CD14-positive monocyte (primary cell): ENCODE results near the gene SLC25A29. TPM values are rescaled to one million over a fixed set of nuclear protein-coding genes. Genes with fewer than 3 reads are reported as not detected.

Experiments
- DNase-seq, 3 donors: peaks; one replicate each; pipeline ENCODE4 v3.0.0-alpha.2; 2011 to 2022
- H2AFZ ChIP-seq: 2 replicates; pipeline ENCODE4 v1.6.0; 2012; ENCODE audit warnings: mild to moderate bottlenecking, low read depth, low read length, inconsistent platforms; ENCODE audit not compliant: insufficient read depth, poor library complexity, severe bottlenecking
- H3K27ac ChIP-seq, 2 donors: 1 replicate in 1 of 2; 2 replicates in 1 of 2; pipeline ENCODE4 v1.5.1; 2012 to 2013; ENCODE audit warnings: low read length in 2 of 2, control low read depth in 1 of 2, inconsistent platforms in 1 of 2, low read depth in 1 of 2, mild to moderate bottlenecking in 1 of 2
- H3K27me3 ChIP-seq, 2 donors: one replicate each; pipeline versions ENCODE4 v1.6.0 to v1.6.1; 2011 to 2013; ENCODE audit warnings: low read length in 2 of 2; ENCODE audit not compliant: control insufficient read depth in 2 of 2, insufficient read depth in 2 of 2
- H3K36me3 ChIP-seq, 2 donors: replicated peaks in 1 of 2; 1 replicate in 1 of 2; 2 replicates in 1 of 2; pipeline versions ENCODE4 v1.5.1 to v1.6.1; 2012 to 2013; ENCODE audit warnings: low read length in 2 of 2, control low read depth in 1 of 2, inconsistent platforms in 1 of 2, mild to moderate bottlenecking in 1 of 2; ENCODE audit not compliant: insufficient read depth in 2 of 2, control insufficient read depth in 1 of 2
- H3K4me1 ChIP-seq, 2 donors: 1 replicate in 1 of 2; 2 replicates in 1 of 2; pipeline versions ENCODE4 v1.5.1 to v1.6.1; 2012 to 2013; ENCODE audit warnings: low read length in 2 of 2, control low read depth in 1 of 2, inconsistent platforms in 1 of 2, mild to moderate bottlenecking in 1 of 2, moderate library complexity in 1 of 2; ENCODE audit not compliant: insufficient read depth in 2 of 2, control insufficient read depth in 1 of 2
- H3K4me2 ChIP-seq: replicated peaks from 2 replicates; pipeline ENCODE3; 2012; ENCODE audit warnings: low read length, moderate library complexity, mild to moderate bottlenecking; ENCODE audit not compliant: poor library complexity, severe bottlenecking; ENCODE audit errors: extremely low read depth
- H3K4me3 ChIP-seq, 3 experiments: fragments of 200-600 bp in 1 of 3; sonication (generic) in 1 of 3; replicated peaks in 1 of 3; 1 replicate in 2 of 3; 2 replicates in 1 of 3; pipeline ENCODE4 v1.5.1; 2011 to 2013; ENCODE audit warnings: low read length in 3 of 3, mild to moderate bottlenecking in 3 of 3, control low read depth in 2 of 3, low read depth in 2 of 3, inconsistent platforms in 1 of 3, moderate library complexity in 1 of 3
- H3K79me2 ChIP-seq: 2 replicates; pipeline ENCODE4 v1.6.0; 2012; ENCODE audit warnings: mild to moderate bottlenecking, control low read depth, inconsistent platforms, low read length, moderate library complexity; ENCODE audit not compliant: insufficient read depth
- H3K9ac ChIP-seq: 2 replicates; pipeline ENCODE4 v1.6.0; 2017; ENCODE audit warnings: low read length, mild to moderate bottlenecking; ENCODE audit not compliant: insufficient read depth, poor library complexity, severe bottlenecking
- H3K9me3 ChIP-seq, 2 donors: replicated peaks in 1 of 2; 1 replicate in 1 of 2; 2 replicates in 1 of 2; pipeline versions ENCODE4 v1.5.1 to v1.6.1; 2012 to 2013; ENCODE audit warnings: low read length in 2 of 2, control low read depth in 1 of 2; ENCODE audit not compliant: control insufficient read depth in 1 of 2, insufficient read depth in 1 of 2
- H4K20me1 ChIP-seq: 2 replicates; pipeline ENCODE4 v1.6.0; 2012; ENCODE audit warnings: mild to moderate bottlenecking, low read length, control low read depth, moderate library complexity; ENCODE audit not compliant: insufficient read depth
- H3K27ac Mint-ChIP-seq, 7 donors: one replicate each; pipeline ENCODE4 v1.8.0; 2020; ENCODE audit warnings: mild to moderate bottlenecking in 7 of 7, mixed read lengths in 7 of 7, moderate library complexity in 6 of 7, inconsistent platforms in 2 of 7
- H3K27me3 Mint-ChIP-seq, 3 donors: one replicate each; pipeline ENCODE4 v1.8.0; 2021 to 2022; ENCODE audit warnings: low read depth in 3 of 3, mild to moderate bottlenecking in 3 of 3, mixed read lengths in 3 of 3, moderate library complexity in 3 of 3, inconsistent platforms in 1 of 3
- H3K36me3 Mint-ChIP-seq, 2 donors: one replicate each; pipeline ENCODE4 v1.8.0; 2020; ENCODE audit warnings: mixed read lengths in 2 of 2, inconsistent platforms in 1 of 2, mild to moderate bottlenecking in 1 of 2
- H3K4me1 Mint-ChIP-seq: one replicate; pipeline ENCODE4 v1.8.0; 2020; ENCODE audit warnings: mild to moderate bottlenecking, mixed read lengths
- H3K4me3 Mint-ChIP-seq, 2 donors: one replicate each; pipeline ENCODE4 v1.8.0; 2020; ENCODE audit warnings: mild to moderate bottlenecking in 2 of 2, mixed read lengths in 2 of 2, moderate library complexity in 1 of 2
- H3K9me3 Mint-ChIP-seq, 7 donors: one replicate each; pipeline ENCODE4 v1.8.0; 2020 to 2022; ENCODE audit warnings: mixed read lengths in 7 of 7, mild to moderate bottlenecking in 6 of 7, moderate library complexity in 6 of 7, inconsistent platforms in 2 of 7
- WGBS: methylation state at CpG from one replicate; pipeline ENCODE4 v1.1.5; 2013; ENCODE audit warnings: missing lambda C conversion rate; ENCODE audit not compliant: insufficient coverage; 5-methylcytosine and 5-hydroxymethylcytosine counted together
- intact Hi-C, 2 donors: fragments of 100-400 bp; cut with micrococcal nuclease; formaldehyde crosslinking; loops; one replicate each; pipeline versions ENCODE4 v1.15.0 to v1.15.1; 2023
- polyA plus RNA-seq, 3 donors: library from polyadenylated mRNA; depleted of rRNA in 1 of 3; unstranded in 2 of 3; stranded (reverse) in 1 of 3; fragments of 300-500 nt in 2 of 3; fragments of >200 nt in 1 of 3; fragmentation: Illumina TruSeq in 2 of 3; gene quantifications; 1 replicate in 2 of 3; 2 replicates in 1 of 3; pipeline ENCODE4 v1.2.3, GENCODE V29; 2012 to 2021
- TF ChIP-seq, protein P1 (sequence below): fragments of 200-600 bp; IDR thresholded peaks from one replicate; pipeline ENCODE4 v1.8.0; 2022; ENCODE audit warnings: antibody characterized with exemption, mild to moderate bottlenecking

Gene SLC25A29
- polyA plus RNA-seq, 3 donors = 16.9 to 114 (median 33.3) TPM

GRCh38 chr14:100323121-100323941 is 17.1 kb upstream of the SLC25A29 start, which contains the start of gene SLC25A47:
Gene SLC25A47 (plus strand): TSS chr14:100323339. CDS start chr14:100323415, 76 bp downstream.
- peaks cover 1 to 5% (median 3%) of the 10 kb centered on the region in 3 donors for H3K27me3 Mint-ChIP-seq
- Histone ChIP-seq H2AFZ (no peak within 1 kb of the TSS), H4K20me1 (no peaks in the 10 kb centered on the region), H3K9me3 (no peaks in the 10 kb centered on the region), H3K27ac (no peak within 1 kb of the TSS), H3K79me2 (no peaks in the 10 kb centered on the region), H3K27me3 (no peaks in the 10 kb centered on the region), H3K4me1 (peaks cover 3 to 5% of the 10 kb centered on the region in 2 donors), H3K4me2 (no peak within 1 kb of the TSS), H3K9ac (no peak within 1 kb of the TSS), H3K4me3 (no peak within 1 kb of the TSS), H3K36me3 (no peaks in the 10 kb centered on the region)
- no peaks in the 10 kb centered on the region for H3K4me1 Mint-ChIP-seq
- H3K4me3 Mint-ChIP-seq = no peak within 1 kb of the TSS
- 99% methylated on average over 15 of the region's 16 CpGs for WGBS
- no peaks in the 10 kb centered on the region for H3K36me3 Mint-ChIP-seq
- TF ChIP-seq, protein P1, sequence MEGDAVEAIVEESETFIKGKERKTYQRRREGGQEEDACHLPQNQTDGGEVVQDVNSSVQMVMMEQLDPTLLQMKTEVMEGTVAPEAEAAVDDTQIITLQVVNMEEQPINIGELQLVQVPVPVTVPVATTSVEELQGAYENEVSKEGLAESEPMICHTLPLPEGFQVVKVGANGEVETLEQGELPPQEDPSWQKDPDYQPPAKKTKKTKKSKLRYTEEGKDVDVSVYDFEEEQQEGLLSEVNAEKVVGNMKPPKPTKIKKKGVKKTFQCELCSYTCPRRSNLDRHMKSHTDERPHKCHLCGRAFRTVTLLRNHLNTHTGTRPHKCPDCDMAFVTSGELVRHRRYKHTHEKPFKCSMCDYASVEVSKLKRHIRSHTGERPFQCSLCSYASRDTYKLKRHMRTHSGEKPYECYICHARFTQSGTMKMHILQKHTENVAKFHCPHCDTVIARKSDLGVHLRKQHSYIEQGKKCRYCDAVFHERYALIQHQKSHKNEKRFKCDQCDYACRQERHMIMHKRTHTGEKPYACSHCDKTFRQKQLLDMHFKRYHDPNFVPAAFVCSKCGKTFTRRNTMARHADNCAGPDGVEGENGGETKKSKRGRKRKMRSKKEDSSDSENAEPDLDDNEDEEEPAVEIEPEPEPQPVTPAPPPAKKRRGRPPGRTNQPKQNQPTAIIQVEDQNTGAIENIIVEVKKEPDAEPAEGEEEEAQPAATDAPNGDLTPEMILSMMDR = no peak
- intact Hi-C loops = no loop called here
- peak within 1 kb of the TSS in 3 of 7 donors; percentile 2 to 64 (median 51) for H3K27ac Mint-ChIP-seq
- peaks cover 0 to 3% (median 0%) of the 10 kb centered on the region in 7 donors for H3K9me3 Mint-ChIP-seq
- DNase-seq = no peak

DNA sequence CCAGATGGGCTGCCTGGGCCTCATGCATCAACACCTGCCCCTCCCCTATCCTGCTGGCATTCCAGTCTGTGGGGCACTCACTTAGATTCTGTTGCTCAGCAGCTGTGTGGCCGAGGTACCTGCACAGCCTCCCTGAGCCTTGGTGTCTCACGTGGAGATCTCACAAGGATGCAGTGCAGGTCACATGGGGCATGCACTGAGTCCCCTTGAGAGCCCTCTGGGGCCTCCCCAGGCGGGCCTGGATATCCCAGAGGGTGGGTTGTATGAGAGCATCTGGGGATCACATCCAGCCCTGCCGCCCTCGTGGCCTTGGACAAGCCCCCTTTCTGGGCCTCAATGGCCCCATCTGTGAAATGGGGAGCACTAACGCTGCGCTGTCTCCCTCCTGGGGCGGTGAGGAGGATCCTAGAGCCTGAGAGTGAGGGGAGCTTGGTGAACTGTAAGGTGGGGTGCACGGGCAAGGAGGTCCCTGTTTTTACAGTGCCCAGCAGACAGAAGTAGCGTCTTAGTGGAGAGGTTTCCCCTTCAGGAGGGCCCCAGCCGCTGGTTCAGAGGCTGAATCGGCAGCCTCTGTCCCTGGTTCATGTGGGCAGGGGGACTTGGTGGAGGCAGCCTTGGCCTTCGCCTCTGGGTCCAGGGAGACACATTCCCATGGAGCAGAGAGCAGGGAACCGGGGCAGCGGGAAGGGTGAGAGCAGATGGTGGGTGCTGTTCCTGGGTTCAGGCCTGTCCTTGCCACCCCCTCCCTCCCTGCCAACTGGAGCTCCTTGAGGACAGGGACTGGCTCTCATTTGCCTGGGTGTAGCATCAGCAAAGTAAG is 16.1 kb upstream of the SLC25A29 start:
- H3K27me3 ChIP-seq = no peaks in the 10 kb centered on the region
- no peak overlapping the region for H3K27ac ChIP-seq
- WGBS = 91% methylated on average over 11 of the region's 15 CpGs
- no peaks in the 10 kb centered on the region for H3K9me3 ChIP-seq
- no peaks in the 10 kb centered on the region for H3K36me3 Mint-ChIP-seq
- no peaks in the 10 kb centered on the region for H4K20me1 ChIP-seq
- no peak overlapping the region for H3K4me2 ChIP-seq
- no peak for DNase-seq
- H3K4me3 Mint-ChIP-seq = no peak overlapping the region
- H3K4me1 ChIP-seq = peaks cover 9 to 15% of the 10 kb centered on the region in 2 donors
- intact Hi-C loops = no loop called here
- H3K27me3 Mint-ChIP-seq = peaks cover 1 to 5% (median 3%) of the 10 kb centered on the region in 3 donors
- H3K79me2 ChIP-seq = no peaks in the 10 kb centered on the region
- H2AFZ ChIP-seq = no peak overlapping the region
- no peak overlapping the region for H3K9ac ChIP-seq
- no peak overlapping the region for H3K4me3 ChIP-seq
- H3K9me3 Mint-ChIP-seq = peaks cover 0 to 3% (median 0%) of the 10 kb centered on the region in 7 donors
- H3K4me1 Mint-ChIP-seq = peaks cover 6% of the 10 kb centered on the region
- TF ChIP-seq, protein P1 = no peak
- H3K27ac Mint-ChIP-seq = peak overlapping the region in 1 of 7 donors; percentile 51
- H3K36me3 ChIP-seq = no peaks in the 10 kb centered on the region
